Inferior parietal cortex (tissue), 1 donor: Measurements from ENCODE around the gene LUZP2.

Source experiments
- DNase-seq: peaks from one replicate; pipeline ENCODE4 v3.0.0-alpha.2; 2016; ENCODE audit errors: extremely low spot score

Gene LUZP2

DNA sequence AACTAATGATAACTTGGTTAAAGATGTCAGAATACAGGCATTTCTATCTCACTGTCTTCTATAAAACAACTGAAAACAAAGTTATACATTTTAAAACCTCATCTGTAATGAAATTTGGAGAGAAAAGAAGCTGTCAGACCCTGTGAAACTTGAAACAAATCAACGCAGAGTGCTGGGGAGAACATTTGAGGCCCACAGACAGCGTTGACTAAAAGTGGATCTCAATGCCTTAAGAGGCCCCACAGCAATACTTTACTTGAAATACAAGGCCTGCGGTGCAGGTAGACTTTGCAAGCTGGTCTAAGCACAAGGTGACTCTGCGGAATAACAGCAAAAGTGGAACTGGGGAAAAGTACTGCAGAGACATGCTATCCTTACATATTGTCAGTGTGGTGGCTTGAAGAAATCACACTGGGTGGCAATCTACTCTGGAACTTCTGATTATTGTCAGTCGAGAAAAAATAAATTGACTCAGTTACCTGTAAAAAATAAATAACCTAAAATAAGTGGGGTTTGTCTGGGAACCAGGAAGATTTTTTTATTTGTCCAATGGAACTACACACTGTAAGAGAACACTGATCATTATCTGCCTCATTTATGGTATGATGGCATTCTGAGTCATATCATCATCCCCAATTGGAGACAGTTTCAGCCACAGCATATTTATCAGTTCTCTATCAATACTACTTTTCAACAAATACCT is 138.9 kb downstream of the LUZP2 start:
- no peak for DNase-seq

DNA sequence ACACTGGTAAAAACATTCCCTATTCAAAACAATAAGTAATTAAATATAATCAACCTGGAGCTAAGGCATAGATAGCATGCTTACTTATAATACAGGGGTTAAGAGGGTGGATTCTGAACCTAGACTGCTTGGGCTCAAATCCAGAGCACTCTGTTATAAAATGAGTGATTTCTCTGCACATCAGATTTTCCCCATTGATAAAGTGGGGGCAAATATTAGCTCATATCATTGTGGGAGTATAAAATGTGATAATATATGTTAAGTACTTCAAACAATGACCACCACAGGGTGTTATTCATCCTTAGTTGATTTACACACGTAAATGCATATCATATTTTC is 139.4 kb downstream of the LUZP2 start:
- DNase-seq, result no peak

GRCh38 chr11:24637520-24637919 is 140.7 kb downstream of the LUZP2 start:
- DNase-seq, result no peak

DNA sequence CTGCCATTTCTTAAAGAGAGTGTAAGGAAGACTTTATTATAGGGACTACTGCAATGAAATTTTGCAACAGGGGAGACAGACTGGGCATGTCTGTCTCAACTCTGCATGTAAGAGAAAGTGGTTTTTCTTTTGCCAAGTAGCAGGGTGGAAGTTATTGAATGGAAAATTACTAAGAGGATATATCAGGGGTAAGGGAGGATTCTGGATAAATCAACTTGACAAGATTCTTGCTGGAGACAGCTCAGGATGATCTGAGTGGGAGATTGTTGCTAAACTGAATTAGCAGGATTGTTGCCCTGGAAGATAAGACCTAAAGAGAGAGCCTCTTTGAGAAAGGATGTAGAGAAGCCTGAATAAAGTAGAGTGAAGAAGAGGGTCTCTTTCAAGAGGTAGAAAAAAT is 145.8 kb downstream of the LUZP2 start:
- no peak for DNase-seq

- no peak for DNase-seq
Measured at GRCh38 chr11:24645563-24645962, 148.7 kb downstream of the LUZP2 start.

GRCh38 chr11:24651873-24652272 is 155.0 kb downstream of the LUZP2 start:
- no peak for DNase-seq

DNA sequence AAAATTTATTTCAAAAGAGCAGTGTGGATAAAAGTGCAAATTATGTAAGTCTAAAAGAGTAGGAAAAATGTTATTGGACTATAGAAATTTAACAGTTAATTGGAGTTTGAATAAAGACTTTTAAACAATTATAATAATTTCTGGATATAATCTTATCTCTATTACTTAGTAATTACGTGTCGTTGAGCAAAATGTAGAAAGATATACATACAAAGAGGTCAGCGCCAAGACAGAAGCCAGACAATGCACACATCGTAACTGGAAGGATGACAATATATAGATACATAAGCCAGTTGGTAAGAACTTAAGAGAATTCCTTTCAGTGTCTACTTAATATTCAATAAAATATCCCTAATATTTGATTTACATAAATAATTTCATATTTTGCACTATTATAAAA is 157.0 kb downstream of the LUZP2 start:
- no peak for DNase-seq

- DNase-seq, result no peak
Measured at GRCh38 chr11:24661331-24661730, 164.5 kb downstream of the LUZP2 start.

DNA sequence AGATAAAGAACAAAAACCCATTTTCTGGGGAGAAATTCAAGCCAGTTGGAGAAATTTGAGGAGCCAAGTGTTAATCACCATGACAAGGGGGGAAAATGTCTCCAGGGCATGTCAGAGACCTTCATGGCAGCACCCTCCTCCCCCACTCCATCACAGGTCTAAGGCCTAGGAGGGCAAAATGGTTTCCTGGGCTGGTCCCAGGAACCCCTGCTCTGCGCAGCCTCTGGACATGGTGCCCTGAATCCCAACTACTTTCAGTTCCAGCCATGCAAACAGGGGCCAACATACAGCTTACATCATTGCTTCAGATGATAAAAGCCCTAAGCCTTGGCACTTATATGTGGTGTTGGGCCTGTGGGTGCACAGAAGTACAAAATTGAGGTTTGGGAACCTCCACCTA is 167.5 kb downstream of the LUZP2 start:
- no peak for DNase-seq

DNA sequence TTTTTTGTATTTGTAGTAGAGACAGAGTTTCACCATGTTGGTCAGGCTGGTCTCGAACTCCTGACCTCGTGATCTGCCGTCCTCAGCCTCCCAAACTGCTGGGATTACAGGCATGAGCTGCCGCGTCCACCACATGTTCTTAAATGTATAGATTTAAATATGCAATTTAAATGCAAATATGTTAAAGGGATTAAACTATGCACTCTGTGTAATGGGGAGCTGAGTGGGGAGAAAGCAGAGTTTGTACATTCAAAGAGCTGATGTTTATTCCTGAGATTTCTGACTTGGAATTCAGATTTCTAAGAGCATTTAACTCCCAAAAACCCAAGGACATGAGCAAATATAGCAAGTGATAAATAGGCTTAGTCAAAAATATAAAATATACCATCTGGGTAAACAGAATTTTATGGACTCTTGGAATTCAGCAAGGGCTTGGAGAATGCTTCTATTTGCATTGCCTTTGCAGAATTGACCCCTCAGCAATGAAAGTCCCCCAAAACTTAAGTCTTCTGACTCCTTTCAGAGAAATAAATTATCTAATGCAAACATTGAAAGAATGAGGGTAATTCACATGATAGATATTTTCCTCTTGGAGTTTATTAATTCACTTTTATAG is 170.6 kb downstream of the LUZP2 start:
- no peak for DNase-seq

DNA sequence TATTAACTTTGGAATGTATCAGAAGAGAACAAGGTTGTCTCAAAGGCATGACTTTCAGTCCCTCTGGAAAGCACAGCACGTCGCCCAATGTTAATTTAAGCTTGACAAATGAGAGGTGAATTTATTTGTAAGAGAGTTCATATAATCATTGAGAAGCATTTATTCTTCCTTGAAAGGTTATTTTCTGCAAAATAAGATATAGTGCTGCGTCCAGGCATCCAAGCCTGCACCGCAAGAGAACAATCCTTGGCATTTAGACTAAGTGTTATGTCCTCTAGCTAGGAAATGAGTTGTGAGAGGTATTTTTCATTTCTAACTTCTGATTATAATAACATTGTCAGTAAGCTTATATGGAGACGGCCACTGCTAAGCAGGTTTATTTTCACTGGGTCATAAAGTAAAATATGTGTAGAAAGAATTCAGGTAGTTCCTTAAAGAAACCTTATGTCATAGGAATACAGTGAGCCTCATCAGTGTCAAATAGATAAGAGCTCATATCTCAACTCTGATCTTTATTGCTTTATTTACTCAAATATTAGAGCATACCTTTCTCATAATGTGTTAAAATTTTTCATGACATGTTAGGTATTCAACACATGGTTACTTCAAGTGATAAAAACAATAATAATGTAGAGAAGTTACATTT is 182.0 kb downstream of the LUZP2 start:
- DNase-seq, result no peak

GRCh38 chr11:24679821-24680351 is 183.0 kb downstream of the LUZP2 start:
- no peak for DNase-seq

DNA sequence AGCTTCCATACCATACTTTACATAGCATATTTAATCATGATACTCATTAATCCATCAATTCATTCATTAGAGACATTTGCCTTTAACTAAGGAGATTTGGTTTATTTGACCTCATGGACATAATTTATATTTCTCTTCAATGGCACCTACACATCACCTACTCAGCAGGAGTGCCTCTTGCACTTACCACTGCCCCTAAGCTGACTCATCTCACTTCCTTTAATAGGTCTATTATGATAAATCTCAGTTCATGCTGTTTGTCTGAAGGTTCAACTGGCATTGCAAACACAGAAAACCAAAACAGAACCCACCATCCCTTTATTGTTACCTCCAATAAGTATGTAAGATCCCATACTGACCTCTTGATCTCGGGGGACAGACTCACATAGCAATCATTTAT is 186.7 kb downstream of the LUZP2 start:
- no peak for DNase-seq

DNA sequence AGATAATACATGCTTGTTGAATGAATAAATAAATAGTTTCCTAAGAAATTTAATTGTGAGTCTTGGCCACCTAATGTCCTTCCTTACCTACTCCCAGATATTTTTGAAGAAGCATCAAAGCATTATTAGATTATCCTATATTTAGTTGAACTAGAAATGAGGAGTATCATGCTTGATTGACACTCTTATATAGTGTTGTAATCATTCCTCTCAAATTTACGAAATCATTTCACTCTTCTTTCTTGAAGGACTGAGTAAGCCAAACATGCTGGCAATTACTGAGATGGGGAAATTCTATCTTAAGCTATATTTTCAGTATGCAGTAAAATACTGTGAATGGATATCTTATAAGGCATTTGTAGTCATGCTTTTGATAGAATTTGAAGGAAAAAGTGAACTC is 189.0 kb downstream of the LUZP2 start:
- DNase-seq, result no peak

GRCh38 chr11:24687531-24688147 is 190.8 kb downstream of the LUZP2 start:
- no peak for DNase-seq

DNA sequence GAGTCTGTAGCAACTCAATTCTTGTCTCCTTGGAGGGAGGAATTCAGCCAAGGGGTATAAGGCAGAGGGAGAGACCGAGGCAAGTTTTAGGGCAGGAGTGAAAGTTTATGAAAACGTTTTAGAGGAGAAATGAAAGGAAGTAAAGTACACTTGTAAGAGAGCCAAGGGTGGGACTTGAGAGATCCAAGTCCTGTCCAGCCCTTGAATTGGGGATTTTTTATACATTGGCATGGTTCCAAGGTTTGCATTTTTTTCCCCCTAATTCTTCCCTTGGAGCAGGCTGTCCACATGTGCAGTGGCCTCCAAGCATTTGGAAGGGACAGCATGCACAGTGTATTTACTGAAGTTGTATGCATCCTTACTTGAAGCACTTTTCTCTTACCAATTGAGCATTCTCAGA is 192.1 kb downstream of the LUZP2 start:
- no peak for DNase-seq

GRCh38 chr11:24697522-24698111 is 200.8 kb downstream of the LUZP2 start:
- DNase-seq, result no peak

GRCh38 chr11:24704716-24705115 is 207.9 kb downstream of the LUZP2 start:
- no peak for DNase-seq

DNA sequence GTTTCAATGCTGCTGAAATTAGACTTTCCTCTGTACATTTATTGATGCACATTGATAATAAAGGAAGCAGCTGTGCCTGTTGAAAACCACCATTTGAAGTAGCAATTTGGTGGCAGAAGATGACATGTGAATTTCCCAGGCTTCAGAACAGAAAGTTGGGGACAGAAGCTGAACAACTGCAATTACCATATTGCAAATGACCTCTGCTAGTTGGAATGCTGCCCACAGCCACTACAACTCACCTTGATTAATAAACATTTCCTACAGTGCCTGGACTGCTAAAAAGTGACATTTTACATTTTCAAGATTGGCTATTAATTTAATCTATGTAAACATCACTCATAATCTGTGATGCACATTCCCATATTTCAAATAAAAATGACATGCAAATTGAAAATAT is 208.6 kb downstream of the LUZP2 start:
- DNase-seq, result no peak

DNA sequence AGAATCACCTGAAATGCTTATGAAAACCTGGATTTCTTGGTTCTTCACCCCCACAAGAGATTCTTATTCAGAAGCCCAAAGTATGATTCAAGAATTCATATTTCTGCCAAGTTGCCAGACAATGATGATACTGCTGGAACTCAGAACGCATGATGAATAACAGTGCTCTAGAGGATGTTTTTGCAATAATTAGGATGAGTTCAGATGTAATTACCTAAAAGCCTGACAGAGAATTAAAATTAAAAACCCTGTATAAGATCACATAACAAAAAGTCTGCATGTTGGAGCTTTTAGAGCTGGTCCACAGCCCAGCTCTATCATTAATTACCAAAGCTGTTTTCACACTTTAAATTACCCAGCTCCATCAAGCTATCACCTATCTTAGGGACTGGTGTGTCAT is 211.8 kb downstream of the LUZP2 start:
- DNase-seq, result no peak

DNA sequence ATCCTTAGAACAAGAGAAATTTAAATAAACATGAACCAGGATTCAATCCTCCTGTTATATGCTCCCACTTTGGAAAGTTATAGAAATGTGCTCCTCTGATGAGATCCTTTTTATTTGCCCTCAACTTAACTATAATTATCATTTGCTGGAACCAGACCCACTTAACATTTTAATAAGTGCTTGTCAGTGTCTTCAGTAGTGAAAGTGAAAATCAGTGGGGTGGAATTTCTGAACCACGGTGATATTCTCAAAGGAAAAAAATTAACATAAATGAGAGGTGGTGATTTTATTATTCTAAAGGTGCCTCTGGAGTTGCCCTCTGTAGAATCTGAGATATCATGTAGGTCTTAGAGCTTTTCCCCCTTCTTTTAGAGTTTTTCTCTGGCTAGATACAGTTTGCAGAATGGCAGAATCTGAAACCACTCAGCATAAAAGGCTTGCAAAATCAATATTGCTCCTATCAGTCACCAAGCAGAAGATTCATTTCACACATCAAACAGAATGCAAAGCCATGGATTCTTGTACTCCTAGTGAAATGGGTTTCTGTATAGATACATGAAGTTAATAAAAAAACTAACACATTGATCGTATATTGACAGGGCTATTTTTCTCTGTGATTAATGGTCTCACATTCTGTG is 213.2 kb downstream of the LUZP2 start:
- no peak for DNase-seq

- DNase-seq, result no peak
Measured at GRCh38 chr11:24714601-24715000, 217.7 kb downstream of the LUZP2 start.
